K562 (cell line): ENCODE results near the gene KCNG1. TPM values are rescaled to one million over a fixed set of nuclear protein-coding genes. Genes with fewer than 3 reads are reported as not detected.

ENCODE experiments used
- BCL6 ChIP-seq: fragments of 250-450 bp; sonication (Bioruptor Pico); IDR thresholded peaks from 2 replicates; pipeline ENCODE4 v1.4.0; 2020
- BRF2 ChIP-seq: IDR thresholded peaks from 3 replicates; pipeline ENCODE4 v1.6.1; 2011; ENCODE audit warnings: borderline replicate concordance, mild to moderate bottlenecking; ENCODE audit not compliant: insufficient read length, insufficient read depth
- ESRRA ChIP-seq: fragments of 450-650 bp; IDR thresholded peaks from 2 replicates; pipeline ENCODE4 v1.6.1; 2014; ENCODE audit warnings: low read depth, mild to moderate bottlenecking, moderate library complexity, borderline replicate concordance
- HDAC6 ChIP-seq: IDR thresholded peaks from 2 replicates; pipeline ENCODE4 v1.6.1; 2012; ENCODE audit warnings: low read depth, mild to moderate bottlenecking, control low read depth, inconsistent platforms, low read length, moderate library complexity
- IRF1 ChIP-seq: sonication (generic); formaldehyde crosslinking; IDR thresholded peaks from 2 replicates; pipeline ENCODE4 v1.8.0; 2022; ENCODE audit warnings: missing genetic modification reagents, mild to moderate bottlenecking, borderline replicate concordance
- KAT2B ChIP-seq: IDR thresholded peaks from one replicate; pipeline ENCODE4 v1.6.1; 2012; ENCODE audit warnings: low read depth, mild to moderate bottlenecking, control low read depth, inconsistent platforms, low read length, moderate library complexity
- NCOA1 ChIP-seq: fragments of 450-650 bp; IDR thresholded peaks from 2 replicates; pipeline ENCODE4 v1.6.1; 2016; ENCODE audit warnings: low read depth
- NCOA2 ChIP-seq, 2 experiments: fragments of 450-650 bp; IDR thresholded peaks; 2 replicates each; pipeline ENCODE4 v1.6.1; 2018; ENCODE audit warnings: mild to moderate bottlenecking in 2 of 2, moderate library complexity in 1 of 2; ENCODE audit not compliant: partially characterized antibody in 2 of 2
- POLR2H ChIP-seq: IDR thresholded peaks from 2 replicates; pipeline ENCODE4 v1.6.1; 2016; ENCODE audit warnings: missing genetic modification characterization, low read depth, mild to moderate bottlenecking, control low read depth, missing compliant biosample characterization, moderate library complexity
- TCFL5 ChIP-seq: fragments of 250-450 bp; sonication (Bioruptor Pico); conservative IDR thresholded peaks from 2 replicates; pipeline ENCODE4 v1.6.1; 2021; ENCODE audit warnings: mild to moderate bottlenecking, moderate library complexity, matching md5 sums
- TEAD4 ChIP-seq, 2 experiments: sonication (generic) in 1 of 2; formaldehyde crosslinking in 1 of 2; IDR thresholded peaks; 2 replicates each; pipeline versions ENCODE4 v1.6.1 to v1.8.0; 2012 to 2022; ENCODE audit warnings: borderline replicate concordance in 1 of 2, inconsistent platforms in 1 of 2, low read length in 1 of 2, mild to moderate bottlenecking in 1 of 2, missing genetic modification reagents in 1 of 2
- ZFP91 ChIP-seq: sonication (generic); formaldehyde crosslinking; IDR thresholded peaks from 2 replicates; pipeline ENCODE4 v1.8.0; 2022; ENCODE audit warnings: mild to moderate bottlenecking, missing genetic modification reagents
- ZKSCAN1 ChIP-seq: fragments of 150-350 bp; IDR thresholded peaks from 2 replicates; pipeline ENCODE4 v1.6.1; 2016; ENCODE audit warnings: low read depth, low read length
- ZNF217 ChIP-seq: sonication (generic); formaldehyde crosslinking; IDR thresholded peaks from 2 replicates; pipeline ENCODE4 v1.8.0; 2022; ENCODE audit warnings: mild to moderate bottlenecking, missing genetic modification reagents
- ZNF239 ChIP-seq: fragments of 250-450 bp; sonication (Bioruptor Pico); IDR thresholded peaks from 2 replicates; pipeline ENCODE4 v1.4.0; 2020; ENCODE audit warnings: mild to moderate bottlenecking
- polyA plus RNA-seq, 8 experiments: library from polyadenylated mRNA; depleted of rRNA in 4 of 8; stranded (reverse) in 5 of 8; unstranded in 3 of 8; fragments of >200 nt; fragmentation: Nextera tagmentation in 2 of 8; fragmentation: Illumina TruSeq in 1 of 8; extraction: Ambion mirVana in 2 of 8; extraction: Trizol in 1 of 8; gene quantifications; 2 replicates each; pipeline versions ENCODE4 v1.2.1 to v1.2.3, GENCODE V29; 2011 to 2014; ENCODE audit warnings: inconsistent platforms in 1 of 8, missing spikeins in 1 of 8
- total RNA-seq, 7 experiments: library from RNA; depleted of rRNA in 6 of 7; stranded (reverse); fragments of >200 nt in 6 of 7; fragmentation: Illumina TruSeq in 2 of 7; extraction: Trizol in 2 of 7; gene quantifications; 2 replicates each; pipeline versions ENCODE4 v1.2.1 to v1.2.3, GENCODE V29; 2011 to 2021; ENCODE audit warnings: low replicate concordance in 1 of 7
- TF ChIP-seq, protein P1 (sequence below): sonication (generic); IDR thresholded peaks from 2 replicates; pipeline ENCODE4 v1.6.1; 2016
- TF ChIP-seq, protein P2 (sequence below): IDR thresholded peaks from 2 replicates; pipeline ENCODE4 v1.6.1; 2012; ENCODE audit warnings: low read depth, low read length, improper control_type of control experiment, borderline replicate concordance
- TF ChIP-seq, protein P3 (sequence below): fragments of 450-650 bp; IDR thresholded peaks from 2 replicates; pipeline ENCODE4 v1.6.1; 2016; ENCODE audit warnings: antibody characterized with exemption

Gene KCNG1
- total and polyA plus RNA-seq, 9 of the 15 experiments (the other 6 are each of a cell fraction or from before 2014, with no cell fraction given), result 0.06 to 1.5 (median 0.22) TPM; not detected in 2

GRCh38 chr20:51036827-51037531, 14.1 kb upstream of the KCNG1 start (continued):
- TF ChIP-seq ESRRA, result peak; percentile 89
- TF ChIP-seq ZFP91 (CRISPR knock-in tag), result no peak
- TF ChIP-seq, protein P1, sequence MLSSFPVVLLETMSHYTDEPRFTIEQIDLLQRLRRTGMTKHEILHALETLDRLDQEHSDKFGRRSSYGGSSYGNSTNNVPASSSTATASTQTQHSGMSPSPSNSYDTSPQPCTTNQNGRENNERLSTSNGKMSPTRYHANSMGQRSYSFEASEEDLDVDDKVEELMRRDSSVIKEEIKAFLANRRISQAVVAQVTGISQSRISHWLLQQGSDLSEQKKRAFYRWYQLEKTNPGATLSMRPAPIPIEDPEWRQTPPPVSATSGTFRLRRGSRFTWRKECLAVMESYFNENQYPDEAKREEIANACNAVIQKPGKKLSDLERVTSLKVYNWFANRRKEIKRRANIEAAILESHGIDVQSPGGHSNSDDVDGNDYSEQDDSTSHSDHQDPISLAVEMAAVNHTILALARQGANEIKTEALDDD, result no peak
- no peak for TF ChIP-seq BCL6 (CRISPR knock-in tag)
- no peak for TF ChIP-seq POLR2H (tag)
- TF ChIP-seq ZNF239, result no peak
- TF ChIP-seq, protein P2, sequence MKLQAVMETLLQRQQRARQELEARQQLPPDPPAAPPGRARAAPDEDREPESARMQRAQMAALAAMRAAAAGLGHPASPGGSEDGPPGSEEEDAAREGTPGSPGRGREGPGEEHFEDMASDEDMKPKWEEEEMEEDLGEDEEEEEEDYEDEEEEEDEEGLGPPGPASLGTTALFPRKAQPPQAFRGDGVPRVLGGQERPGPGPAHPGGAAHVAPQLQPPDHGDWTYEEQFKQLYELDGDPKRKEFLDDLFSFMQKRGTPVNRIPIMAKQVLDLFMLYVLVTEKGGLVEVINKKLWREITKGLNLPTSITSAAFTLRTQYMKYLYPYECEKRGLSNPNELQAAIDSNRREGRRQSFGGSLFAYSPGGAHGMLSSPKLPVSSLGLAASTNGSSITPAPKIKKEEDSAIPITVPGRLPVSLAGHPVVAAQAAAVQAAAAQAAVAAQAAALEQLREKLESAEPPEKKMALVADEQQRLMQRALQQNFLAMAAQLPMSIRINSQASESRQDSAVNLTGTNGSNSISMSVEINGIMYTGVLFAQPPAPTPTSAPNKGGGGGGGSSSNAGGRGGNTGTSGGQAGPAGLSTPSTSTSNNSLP, result no peak
- TF ChIP-seq TCFL5 (CRISPR knock-in tag), result no peak
- TF ChIP-seq IRF1 (CRISPR knock-in tag), result no peak
- no peak for TF ChIP-seq BRF2
- TF ChIP-seq NCOA1, result no peak
- no peak for TF ChIP-seq NCOA2 (IDR thresholded peaks at IDR 0.05; ENCODE audit: partially characterized antibody in 2 of 2)
- TF ChIP-seq, protein P3, sequence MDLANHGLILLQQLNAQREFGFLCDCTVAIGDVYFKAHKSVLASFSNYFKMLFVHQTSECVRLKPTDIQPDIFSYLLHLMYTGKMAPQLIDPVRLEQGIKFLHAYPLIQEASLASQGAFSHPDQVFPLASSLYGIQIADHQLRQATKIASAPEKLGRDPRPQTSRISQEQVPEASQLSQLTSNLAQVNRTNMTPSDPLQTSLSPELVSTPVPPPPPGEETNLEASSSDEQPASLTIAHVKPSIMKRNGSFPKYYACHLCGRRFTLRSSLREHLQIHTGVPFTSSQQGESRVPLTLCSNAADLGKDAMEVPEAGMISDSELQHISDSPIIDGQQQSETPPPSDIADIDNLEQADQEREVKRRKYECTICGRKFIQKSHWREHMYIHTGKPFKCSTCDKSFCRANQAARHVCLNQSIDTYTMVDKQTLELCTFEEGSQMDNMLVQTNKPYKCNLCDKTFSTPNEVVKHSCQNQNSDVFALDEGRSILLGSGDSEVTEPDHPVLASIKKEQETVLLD, result no peak
- no peak for TF ChIP-seq ZKSCAN1
- no peak for TF ChIP-seq ZNF217 (CRISPR knock-in tag)
- TF ChIP-seq TEAD4 (IDR thresholded peaks at IDR 0.05; ENCODE audit: low read length), result no peak
- no peak for TF ChIP-seq TEAD4 (CRISPR knock-in tag; IDR thresholded peaks at IDR 0.05; ENCODE audit: borderline replicate concordance)
- TF ChIP-seq HDAC6, result no peak
- TF ChIP-seq KAT2B, result no peak
